Stimulated activated CD8-positive, alpha-beta memory T cell treated with anti-CD3 and anti-CD28 coated beads, Interleukin-2, amount 100 ng/mL, for 48 hours (primary cell): Measurements from ENCODE around the gene VAPB.

Experiments
- DNase-seq, 2 donors: peaks; one replicate each; pipeline ENCODE4 v3.0.0-alpha.2; 2020; ENCODE audit warnings: low read depth in 2 of 2

The VAPB gene

DNA sequence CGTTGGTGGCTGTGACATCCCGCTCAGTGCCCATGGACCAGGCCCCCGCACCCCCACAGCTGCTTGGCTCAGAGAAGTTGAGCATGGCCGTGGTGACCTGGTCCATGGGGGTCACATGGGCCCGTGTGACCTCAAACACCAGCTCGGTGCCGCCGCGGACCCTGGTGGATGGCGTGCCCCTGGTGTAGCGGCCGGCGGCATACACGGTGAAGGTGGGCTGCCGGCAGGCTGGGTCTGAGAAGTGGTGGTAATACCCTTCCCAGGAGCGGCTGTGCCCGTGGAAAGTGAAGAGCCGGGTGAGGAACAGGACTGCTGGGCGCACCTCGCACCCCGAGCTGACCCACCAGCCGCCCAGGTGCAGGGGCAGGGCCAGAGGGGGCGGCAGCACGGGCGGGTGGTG is 72.1 kb downstream of the VAPB start:
- DNase-seq: no peak

DNA sequence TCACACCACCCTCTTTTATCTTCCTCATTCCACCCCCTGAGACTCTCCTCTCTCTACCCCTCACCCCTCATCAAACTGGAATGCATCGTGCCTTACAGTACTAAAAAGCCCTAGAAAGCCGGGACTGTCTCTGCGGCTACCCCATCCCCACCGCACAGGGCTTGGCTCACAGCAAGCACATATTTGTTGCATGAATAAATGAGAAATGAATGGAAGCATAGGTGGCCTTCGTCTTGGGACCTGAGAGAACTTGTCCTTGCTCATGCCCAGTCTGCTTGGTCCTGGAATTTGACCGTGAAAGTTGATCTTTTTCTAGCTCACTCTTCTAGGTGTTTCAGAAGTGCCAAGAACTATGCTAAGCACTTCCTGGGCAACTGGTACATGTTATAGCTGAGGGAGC is 72.9 kb downstream of the VAPB start:
- DNase-seq: no peak

DNA sequence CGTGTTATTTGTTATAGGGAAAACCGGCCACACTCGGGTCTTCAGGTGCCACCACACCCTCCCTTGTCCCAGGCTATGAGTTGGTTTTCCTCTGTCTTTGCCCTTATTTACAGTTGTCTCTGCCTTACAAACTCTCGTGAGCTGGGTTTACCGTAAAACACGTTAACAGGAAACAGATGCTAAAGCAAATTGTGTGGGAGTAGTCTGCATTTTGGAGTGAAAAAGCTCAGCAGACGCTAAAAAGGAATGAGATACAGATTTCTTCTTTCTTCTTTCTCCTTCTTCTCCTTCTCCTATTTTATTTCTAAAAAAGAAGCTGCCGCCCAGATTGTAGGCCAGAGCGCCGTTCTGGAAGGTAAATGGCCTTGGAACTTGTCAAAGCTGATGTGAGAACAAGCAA is 74.2 kb downstream of the VAPB start:
- DNase-seq: no peak

DNA sequence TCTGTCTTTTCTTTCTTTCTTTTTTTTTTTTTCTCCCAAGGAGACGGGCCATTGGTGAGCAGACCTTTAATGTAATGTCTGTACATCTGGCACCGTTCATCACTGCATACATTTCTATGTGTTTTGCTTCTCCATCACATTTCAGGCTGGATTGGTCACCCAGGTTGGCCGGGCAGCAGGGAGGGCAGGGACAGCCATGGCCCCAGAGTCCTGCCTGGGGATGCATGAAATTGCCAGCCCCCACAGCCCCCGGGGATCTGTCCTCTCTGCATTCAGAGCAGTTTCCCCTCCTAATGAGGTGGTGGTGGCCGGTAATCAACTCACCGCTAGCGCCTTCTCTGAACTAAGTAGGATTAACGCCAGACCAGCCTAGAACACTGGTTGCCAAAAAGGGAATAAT is 75.8 kb downstream of the VAPB start:
- no peak for DNase-seq

DNA sequence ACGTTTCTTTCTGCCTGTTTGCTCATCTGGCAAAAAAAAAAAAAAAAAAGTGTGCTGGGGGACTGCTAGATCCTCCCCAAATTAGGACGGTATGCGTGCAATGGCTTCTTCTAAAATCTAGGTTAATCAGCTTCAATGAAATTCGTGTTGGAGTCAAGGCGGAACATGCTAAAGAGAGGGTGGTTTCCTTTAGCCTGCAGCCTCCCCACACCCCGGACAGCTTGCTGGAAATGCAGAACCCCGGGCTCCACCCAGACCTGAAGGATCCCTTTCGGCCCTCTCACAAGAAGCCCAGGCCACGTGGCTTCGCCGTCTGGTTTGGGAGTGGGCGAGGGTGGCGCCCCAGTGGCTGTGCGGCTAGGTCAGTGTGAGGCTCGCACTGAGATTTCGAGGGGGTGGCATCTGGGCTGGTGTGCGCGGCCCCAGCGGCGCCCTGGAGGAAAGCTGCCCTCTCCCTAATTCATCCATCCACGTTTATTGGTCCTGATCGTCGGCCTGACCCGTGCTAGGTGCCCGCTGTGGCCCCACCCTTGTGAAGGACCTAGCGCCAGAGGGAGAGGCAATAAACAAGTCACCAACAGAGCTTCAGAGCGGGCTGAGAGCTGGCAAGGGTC is 77.2 kb downstream of the VAPB start:
- DNase-seq: no peak

DNA sequence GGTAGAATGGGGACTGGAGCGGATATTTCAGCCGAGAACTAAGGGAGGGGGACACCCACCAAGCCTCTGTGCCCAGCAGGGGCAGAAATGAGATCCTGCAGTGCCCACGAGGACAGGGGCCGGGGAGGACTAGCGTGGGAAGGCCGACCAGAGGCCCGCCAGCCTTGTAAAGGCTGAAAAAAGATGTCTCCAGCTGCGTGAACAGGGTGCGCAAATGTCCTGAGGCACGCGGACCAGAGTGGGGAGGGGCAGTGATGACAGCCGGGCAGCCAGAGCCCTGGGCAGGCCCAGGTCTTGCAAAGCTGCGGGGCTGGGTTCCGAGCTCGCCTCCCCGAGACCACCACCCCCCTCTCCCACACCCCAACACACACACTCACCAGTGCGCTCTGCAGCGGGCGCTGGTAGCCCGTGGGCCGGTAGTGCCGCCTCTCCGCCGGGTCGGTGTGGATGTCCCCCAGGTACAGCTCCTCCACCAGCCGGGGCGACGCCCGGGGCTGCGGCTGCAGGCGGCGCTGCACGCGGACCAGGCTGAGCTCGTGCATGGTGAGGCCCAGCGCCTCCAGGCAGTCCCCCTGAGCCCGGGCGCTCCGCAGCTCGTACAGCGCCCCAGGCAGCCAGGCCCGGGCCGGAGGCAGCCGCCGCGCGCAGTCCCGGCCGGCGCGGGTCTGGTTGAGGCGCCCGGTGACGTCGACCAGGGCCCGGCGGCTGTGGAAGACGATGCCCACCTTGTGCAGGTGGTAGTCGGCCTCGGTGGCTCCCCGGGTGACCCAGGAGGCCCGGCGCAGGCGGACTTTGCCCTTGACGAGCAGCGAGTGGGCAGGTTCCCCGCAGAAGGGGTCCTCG is 77.9 kb downstream of the VAPB start:
- DNase-seq: no peak

DNA sequence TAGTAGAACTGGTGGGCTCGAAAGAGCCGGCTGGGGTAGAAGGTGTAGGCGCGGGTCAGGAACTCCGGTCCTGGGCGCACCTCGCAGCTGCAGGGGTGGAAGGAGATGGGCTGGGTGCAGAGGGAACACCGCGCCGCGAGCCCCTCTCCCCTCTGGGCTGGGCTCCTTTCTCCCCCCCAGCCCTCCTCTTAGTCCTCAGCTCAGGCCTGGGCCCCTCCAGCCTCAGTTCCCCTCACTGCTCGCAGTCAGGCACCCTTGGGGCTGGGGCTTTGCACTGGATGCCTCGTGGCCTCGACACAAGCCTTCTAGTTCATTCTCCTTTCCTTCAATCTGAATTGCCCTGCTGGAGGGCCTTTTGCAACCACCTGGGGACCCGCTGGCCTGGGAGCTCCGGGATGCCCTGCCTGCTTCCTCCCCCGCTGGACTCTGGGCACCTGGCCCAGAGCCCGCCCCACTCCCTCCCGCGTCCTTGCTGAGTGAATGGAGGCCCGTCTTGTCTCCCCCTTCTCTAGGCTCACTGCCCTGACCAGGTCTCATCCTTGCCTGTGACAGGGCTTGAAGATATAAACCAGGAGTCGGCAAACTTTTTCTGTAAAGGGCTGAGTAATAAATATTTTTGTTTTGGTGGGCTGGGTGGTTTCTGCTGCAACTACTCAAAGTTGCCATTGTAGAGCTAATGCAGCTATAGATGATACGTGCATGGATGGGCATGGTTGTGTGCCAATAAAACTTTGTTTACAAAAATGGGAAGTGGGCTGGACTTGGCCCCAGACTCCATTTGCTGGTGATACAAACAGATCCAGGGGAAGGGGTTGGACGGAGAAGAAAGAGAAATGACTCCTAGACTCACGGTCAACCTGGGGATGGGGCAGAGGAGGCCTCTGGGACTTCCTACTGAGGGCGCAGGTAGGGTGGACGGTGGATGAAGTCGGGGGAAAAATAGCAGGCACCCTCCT is 78.8 kb downstream of the VAPB start:
- DNase-seq: no peak

DNA sequence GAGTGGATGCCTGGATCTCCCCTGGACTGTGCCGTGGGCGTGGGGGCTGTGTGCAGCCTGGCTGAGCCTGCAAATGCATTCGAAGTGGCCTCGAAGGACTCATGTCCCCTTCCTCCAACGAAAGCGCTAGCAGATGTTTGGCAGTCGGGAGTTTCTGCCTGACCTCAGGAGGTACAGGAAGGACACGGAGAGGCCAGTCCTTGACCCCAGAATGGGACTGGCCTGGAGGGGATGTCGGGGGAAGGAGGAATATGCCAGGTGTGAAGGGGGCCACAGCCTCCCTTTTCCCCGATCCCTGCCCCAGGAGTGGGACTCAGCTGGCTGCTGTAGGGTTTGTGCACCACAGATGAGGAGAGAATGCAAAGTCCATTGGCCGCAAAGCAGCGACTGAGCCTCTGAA is 80.6 kb downstream of the VAPB start:
- DNase-seq: no peak

DNA sequence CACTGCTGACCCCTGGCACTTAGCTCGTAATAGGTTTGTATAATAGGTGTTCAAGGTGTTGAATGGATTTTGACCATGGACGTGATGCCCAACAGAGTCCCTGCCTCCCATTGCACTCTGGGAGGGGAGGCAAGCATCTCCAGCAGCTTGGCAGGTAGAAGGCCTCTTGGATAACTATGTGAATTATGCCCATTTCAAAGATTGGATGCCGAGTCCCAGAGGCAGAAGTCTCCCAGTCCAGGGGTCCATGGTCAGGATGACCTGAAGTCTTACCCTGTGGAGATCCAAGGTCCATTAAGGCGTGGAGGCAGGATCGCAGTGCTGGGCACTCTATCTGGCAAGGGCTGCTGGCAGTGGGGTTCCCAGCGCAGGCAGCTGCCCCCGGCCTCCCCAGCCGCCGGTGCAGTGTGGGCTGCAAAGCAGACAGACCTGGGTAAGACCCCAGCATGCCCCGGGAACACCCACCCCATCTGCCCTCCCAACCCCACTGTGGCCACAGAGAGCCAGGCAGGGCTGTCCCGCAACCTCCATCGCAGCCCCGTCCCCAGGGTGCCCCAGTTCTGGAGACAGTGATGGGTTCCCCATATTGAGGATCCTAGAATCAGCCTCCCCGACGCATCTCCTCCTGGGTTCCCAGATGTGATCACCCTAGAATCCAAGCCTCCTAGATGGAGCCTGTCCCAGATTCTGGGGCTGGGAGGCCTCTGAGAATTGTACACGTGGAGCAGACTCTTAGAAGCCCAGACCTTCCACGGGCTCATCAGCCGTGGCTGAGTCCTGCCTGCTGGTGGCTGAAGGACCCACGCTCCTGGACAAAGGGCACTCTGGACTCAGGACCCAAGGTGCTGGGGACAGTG is 81.5 kb downstream of the VAPB start:
- DNase-seq: no peak

DNA sequence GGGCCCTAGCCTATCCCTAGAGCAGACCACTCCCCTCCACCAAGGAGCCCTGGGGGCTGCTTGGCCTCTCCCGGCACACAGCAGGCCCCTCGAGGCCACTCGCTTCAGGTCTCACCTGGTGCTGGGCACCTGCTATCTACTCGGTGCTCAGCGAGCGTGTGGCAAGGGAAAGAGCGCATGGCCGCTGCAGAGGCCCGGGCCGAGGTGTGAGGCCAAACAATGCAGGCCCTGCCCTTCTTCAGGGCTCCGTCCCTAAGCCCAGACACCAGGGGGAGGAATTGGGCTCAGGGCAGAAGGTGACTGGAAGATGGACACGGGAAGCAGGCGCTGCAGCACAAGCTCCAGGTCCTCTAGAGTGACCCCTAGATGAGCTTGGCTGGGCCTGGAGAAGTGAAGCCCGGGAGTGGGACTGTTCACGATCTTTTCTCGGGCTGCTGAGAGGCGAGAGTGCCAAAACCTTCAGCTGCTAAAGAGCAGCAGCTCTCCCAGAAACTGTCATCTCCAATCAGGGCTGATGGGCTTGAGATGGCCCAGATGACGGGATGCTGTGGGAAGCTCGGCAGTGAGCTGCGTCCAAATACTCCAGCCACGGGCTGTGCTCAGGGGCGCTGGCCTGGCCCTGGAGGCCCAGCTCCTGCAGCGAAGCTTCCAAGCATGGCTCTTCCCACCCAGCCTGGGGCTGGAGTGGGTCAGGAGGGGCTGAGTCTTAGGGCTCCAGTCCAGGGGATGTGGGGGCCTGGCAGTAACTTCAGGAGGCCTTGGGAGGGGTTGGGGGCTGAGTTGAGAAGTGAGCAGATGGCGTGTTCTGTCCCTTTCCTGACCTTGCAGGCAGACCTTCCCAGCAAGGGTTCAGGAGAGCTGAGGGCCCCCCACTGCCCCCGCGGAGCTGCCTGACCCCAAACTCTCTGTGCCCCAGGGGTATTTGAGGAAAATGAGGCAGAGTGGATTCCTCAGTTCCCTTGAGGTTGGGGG is 82.5 kb downstream of the VAPB start:
- DNase-seq: no peak

DNA sequence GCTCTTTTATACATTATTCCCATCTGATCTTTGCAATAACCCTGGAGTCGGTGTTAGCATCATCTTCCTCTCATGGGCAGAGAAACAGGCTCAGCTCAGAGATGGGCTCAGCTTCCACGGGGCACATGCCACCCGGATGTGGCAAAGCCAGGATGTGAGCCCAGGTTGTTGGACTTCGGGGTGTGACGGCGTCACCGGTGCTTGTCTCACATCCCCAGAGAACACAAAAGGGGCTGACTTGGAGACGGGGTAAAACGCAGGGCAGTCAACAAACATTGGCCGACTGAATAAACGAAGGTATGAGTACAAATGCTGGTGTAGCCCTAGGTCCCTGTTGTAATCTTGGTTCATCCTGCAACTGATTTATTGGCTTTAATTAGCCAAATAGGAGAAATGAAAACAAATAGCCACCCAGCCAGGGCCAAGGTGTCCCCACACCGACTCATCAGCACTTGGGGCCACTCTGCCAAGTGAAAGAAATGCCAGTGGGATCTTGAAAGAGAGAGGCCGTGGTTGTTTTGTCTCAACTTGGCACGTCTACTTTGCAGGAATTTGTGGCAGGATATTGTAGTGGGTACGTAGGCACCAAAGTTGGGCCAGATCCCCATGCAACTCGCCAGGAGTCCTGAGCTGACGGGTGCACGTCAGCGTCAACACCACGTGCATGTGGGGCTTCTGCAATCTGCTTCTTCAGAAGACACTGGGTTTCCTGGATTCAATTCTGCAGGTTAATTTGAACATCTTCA is 83.4 kb downstream of the VAPB start:
- no peak for DNase-seq

DNA sequence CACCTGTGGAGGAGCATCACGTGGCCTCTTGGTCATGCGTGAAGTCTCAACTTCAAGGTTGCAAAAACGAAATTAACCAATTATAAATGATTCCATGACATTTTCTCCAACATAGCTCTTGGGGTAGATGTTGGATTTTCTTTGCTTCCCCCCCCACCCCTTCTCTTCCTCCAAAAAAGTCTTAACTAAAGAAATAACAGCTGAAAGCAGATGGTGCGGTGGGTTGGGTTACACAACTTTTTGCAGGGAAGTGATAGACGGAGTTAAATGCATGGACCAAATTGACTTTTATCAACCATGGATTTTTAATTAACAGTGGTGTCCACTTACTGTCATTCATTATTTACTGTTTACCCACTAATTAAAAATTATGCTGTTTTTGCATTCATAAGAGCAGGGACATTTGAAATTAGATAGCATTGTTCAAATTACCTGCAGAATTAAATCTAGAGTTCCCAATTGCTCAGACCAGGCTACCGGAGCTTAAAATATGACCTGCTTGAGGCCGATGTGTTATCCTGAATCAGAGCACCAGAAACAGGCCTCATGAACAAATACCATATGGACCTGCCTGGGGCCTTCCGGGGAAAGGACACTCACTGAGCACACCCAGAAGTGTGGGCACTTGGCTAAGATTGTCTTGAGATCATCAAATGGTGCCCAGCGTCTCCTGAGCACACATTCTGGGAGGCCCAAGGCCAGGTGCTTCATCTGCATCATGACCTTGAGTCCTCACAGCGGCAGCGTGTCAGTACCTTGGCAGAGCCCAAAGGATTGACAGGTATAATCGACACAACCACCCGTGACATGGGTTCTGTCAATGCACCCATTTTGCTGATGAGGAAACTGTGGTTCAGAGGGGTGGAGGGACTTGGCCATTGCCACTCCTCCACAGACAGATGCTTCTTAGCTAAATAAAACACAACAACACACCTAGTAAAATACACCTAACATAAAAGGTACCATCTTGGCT is 84.7 kb downstream of the VAPB start:
- no peak for DNase-seq

DNA sequence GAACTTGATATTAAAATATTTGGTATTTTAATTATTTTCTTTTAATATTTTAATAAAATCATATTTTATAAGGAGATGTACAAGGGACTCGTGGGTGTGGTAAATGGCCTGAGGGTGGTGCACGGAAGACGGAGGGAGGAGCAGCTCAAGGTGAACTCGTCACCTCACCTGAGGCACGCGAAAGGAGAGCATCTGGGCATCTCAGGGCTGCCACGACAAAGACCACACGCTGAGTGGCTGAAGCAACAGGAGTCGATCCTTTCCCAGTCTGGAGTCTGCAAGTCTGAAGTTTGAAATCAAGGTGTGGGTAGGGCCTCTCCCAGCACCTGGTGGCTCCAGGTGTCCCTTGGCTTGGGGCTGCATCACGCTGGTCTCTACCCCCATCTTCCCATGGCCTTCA is 86.4 kb downstream of the VAPB start:
- no peak for DNase-seq

DNA sequence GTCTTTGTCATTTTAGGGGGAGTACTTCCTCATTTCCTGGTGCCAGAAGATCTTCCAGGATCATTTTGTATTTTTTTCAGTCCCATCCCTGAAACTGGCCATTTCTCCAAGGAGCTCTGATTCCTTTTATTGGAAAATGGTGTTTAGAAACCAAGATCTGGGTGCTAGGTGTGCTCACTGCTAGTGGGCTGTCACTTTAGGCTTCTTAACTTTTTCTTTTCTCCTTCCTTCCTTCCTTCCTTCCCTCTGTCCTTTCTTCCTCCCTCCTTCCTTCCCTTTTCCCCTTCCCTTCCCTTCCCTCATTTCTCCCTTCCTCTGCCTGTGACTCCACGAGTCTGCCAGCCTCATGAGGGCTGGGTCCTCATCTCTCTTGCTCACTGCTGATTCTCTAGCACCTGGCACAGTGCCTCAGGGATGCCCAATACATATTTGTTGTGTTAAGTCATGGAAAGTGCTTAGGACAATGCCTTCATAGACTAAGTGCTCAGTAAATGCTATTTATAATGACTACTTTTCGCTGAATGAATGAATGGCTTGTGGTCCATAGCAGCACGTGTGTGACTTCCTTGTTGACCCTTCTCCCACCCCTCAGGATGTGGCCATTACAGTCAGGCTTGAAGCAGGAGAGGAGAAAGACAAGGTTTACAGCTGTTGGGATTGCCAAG is 89.2 kb downstream of the VAPB start:
- DNase-seq: no peak

DNA sequence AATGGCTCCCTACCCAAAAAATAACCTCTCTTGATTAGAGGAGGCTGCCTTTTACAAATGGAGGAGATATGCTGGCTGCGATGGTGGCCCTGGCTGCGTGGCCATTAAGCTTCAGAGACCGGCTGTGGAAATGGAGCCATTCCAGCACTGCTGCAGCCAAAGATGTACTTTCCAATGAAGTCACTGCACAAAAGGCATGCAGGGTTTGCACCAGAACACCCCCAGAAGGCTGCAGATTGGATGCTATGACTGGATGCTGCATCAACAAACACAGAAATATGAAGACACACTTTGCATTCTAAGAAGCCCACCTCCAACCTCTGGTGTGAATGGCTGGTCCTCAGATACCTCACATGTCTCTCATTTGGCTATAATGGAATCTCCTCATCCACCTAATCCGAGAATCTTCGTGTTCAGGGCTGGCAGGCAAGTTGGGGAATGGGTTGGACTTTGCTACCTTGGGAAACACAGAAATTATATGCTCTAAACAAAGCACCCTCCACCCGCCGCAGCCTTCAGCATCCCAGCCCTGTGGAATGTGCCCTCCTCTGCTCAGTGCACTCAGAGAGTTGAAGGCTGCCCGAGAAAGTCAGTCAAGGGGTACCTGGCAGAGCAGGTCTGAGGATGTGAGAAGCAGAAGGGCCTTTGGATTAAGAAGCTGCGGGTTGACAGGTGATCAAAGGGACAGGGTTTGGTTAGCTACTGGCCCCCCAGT is 90.9 kb downstream of the VAPB start:
- DNase-seq: no peak

DNA sequence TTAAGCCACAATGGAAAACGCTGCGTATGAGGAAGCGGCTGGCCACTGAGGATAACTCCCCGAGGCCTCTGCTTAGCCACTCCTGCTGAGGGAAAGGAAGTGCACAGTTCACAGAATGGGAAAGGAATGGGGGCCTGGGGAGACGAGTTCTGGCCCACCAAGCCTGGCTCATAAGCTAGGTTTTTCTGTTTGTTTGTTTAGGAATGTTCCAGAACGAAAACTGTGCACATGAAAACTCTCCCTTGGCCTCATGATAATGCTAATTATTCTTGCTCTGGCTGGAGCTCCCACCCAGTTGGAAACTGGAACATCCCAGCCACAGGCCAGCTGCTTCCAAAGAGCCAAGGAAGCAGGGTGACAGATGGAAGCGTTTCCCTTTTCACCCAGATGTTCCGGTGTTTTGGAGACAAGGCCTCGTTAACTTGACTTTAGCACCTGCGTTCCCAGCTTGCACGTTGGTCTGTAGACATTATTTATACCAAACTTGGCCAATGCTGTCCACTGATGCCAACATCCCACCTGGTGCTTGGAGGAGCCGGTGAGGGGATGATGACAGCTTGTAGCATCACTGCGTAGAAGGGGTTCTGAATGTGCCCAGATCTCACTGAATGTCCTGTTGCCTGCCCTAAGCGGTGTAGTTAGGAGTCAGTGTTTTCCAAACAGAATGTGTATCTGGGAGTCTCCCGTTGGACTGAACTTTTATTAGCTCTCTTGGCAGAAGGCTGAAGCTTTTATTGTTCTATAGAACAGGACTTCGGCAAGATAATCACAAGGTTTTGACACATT is 91.7 kb downstream of the VAPB start:
- DNase-seq: no peak
